OCI-LY3 (cell line): Measurements from ENCODE around the gene SLC16A14.

Source experiments
- H2AFZ ChIP-seq: fragments of 200-600, 300-600 bp; shearing (Covaris generic); 2 replicates; pipeline ENCODE4 v1.6.0; 2014; ENCODE audit warnings: antibody characterized with exemption, low read depth, low read length
- H3K27ac ChIP-seq: fragments of 200-600, 300-600 bp; sonication (generic); 2 replicates; pipeline ENCODE4 v1.5.1; 2014; ENCODE audit warnings: mild to moderate bottlenecking, low read length, moderate library complexity, mixed read lengths
- H3K27me3 ChIP-seq: fragments of 200-600, 300-600 bp; sonication (generic); 2 replicates; pipeline ENCODE4 v1.6.1; 2014; ENCODE audit warnings: low read depth, low read length, mixed read lengths
- H3K36me3 ChIP-seq: fragments of 200-600, 300-600 bp; sonication (generic); replicated peaks from 2 replicates; pipeline ENCODE3; 2014; ENCODE audit warnings: low read depth, low read length, mixed read lengths
- H3K4me1 ChIP-seq: fragments of 300-600, 200-600 bp; sonication (generic); 2 replicates; pipeline ENCODE4 v1.6.1; 2014; ENCODE audit warnings: low read length, mixed read lengths
- H3K4me2 ChIP-seq: fragments of 200-600, 300-600 bp; sonication (generic); 2 replicates; pipeline ENCODE4 v1.6.1; 2014; ENCODE audit warnings: low read length, mixed read lengths
- H3K4me3 ChIP-seq: fragments of 300-600, 200-600 bp; sonication (generic); 2 replicates; pipeline ENCODE4 v1.5.1; 2014; ENCODE audit warnings: antibody characterized with exemption, mild to moderate bottlenecking, low read length, moderate library complexity
- H3K79me2 ChIP-seq: fragments of 300-600, 200-600 bp; shearing (Covaris generic); 2 replicates; pipeline ENCODE4 v1.6.1; 2014; ENCODE audit warnings: mild to moderate bottlenecking, low read length, mixed read lengths
- H3K9ac ChIP-seq: fragments of 300-600, 200-600 bp; shearing (Covaris generic); 2 replicates; pipeline ENCODE4 v1.6.0; 2014; ENCODE audit warnings: mild to moderate bottlenecking, low read length, moderate library complexity
- H3K9me3 ChIP-seq: fragments of 200-600, 300-600 bp; shearing (Covaris generic); 2 replicates; pipeline ENCODE4 v1.6.1; 2014; ENCODE audit warnings: low read length, mixed read lengths; ENCODE audit not compliant: insufficient read depth
- H4K20me1 ChIP-seq: fragments of 200-600, 300-600 bp; sonication (generic); 2 replicates; pipeline ENCODE4 v1.6.1; 2016; ENCODE audit warnings: low read length, mixed read lengths; ENCODE audit not compliant: insufficient read depth
- CTCF ChIP-seq: fragments of 200-600, 300-600 bp; sonication (generic); IDR thresholded peaks from 2 replicates; pipeline ENCODE4 v1.5.1; 2014; ENCODE audit warnings: antibody characterized with exemption, low read length, low read depth
- EZH2phosphoT487 ChIP-seq: fragments of 200-600 bp; shearing (Covaris generic); IDR thresholded peaks from 2 replicates; pipeline ENCODE4 v1.6.1; 2018; ENCODE audit warnings: antibody characterized with exemption, mixed run types, low read depth

The SLC16A14 gene

GRCh38 chr2:230042195-230042594 is 26.5 kb downstream of the SLC16A14 start:
- Histone ChIP-seq H3K27ac (no peak overlapping the region), H3K9me3 (no peaks in the 10 kb centered on the region), H3K4me2 (no peak overlapping the region), H2AFZ (no peak overlapping the region), H3K9ac (no peak overlapping the region), H3K36me3 (no peaks in the 10 kb centered on the region), H3K4me1 (no peaks in the 10 kb centered on the region), H3K79me2 (no peaks in the 10 kb centered on the region), H4K20me1 (no peaks in the 10 kb centered on the region), H3K27me3 (peaks cover 3% of the 10 kb centered on the region; the same call in 1 of the 2 replicates), H3K4me3 (no peak overlapping the region)
- TF ChIP-seq EZH2phosphoT487 (no peak), CTCF (no peak)

DNA sequence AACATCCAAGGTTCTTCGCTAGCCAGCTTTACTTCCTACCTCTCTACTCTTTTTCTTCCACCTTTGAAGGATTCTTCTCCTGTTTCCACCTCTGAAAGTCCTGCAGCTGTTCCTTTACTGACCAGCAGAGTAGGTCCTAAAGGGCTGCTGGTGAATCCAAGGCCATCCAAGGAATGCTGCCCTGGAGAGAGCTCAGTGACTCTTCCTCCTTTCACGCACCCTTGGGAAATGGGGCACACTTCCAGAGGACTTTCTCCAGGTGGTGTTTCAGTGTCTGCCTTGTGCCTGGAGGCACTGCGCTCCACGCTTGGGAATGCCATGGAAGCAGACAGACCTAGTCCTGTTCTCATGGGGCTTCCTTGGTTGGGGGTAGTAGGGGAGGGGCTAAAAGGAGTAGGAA is 45.4 kb downstream of the SLC16A14 start:
- Histone ChIP-seq H3K27me3 (no peaks in the 10 kb centered on the region), H3K4me3 (no peak overlapping the region), H3K4me2 (no peak overlapping the region), H3K4me1 (no peaks in the 10 kb centered on the region), H2AFZ (no peak overlapping the region), H3K27ac (no peak overlapping the region), H3K79me2 (no peaks in the 10 kb centered on the region), H4K20me1 (no peaks in the 10 kb centered on the region), H3K36me3 (no peaks in the 10 kb centered on the region), H3K9me3 (no peaks in the 10 kb centered on the region), H3K9ac (no peak overlapping the region)
- TF ChIP-seq CTCF (no peak), EZH2phosphoT487 (no peak)

GRCh38 chr2:230019742-230020141 is 49.0 kb downstream of the SLC16A14 start:
- no peaks in the 10 kb centered on the region for H3K9me3 ChIP-seq
- no peak overlapping the region for H3K27ac ChIP-seq
- H3K4me1 ChIP-seq = no peaks in the 10 kb centered on the region
- H3K36me3 ChIP-seq = no peaks in the 10 kb centered on the region
- TF ChIP-seq EZH2phosphoT487 (no peak), CTCF (no peak)
- no peak overlapping the region for H2AFZ ChIP-seq
- no peak overlapping the region for H3K4me3 ChIP-seq
- H3K4me2 ChIP-seq = no peak overlapping the region
- no peaks in the 10 kb centered on the region for H3K27me3 ChIP-seq
- no peak overlapping the region for H3K9ac ChIP-seq
- H3K79me2 ChIP-seq = no peaks in the 10 kb centered on the region
- no peaks in the 10 kb centered on the region for H4K20me1 ChIP-seq

DNA sequence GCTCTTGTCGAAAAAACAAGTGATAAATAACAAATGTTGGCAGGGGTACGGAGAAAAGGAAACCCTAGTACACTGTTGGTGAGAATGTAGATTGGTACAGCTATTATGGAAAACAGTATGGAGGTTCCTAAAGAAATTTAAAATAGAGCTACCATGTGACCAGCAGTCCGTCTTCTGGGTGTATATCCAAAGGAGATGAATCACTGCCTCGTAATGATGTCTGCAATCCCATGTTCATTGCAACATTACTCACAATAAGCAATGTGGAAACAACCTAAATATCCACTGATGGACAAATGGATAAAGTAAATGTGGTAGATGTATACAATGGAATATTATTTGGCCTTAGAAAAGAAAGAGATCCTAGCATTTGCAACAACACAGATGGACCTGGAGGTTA is 50.6 kb downstream of the SLC16A14 start:
- no peak for TF ChIP-seq CTCF
- no peak for TF ChIP-seq EZH2phosphoT487
- no peak overlapping the region for H2AFZ ChIP-seq
- H3K4me2 ChIP-seq = no peak overlapping the region

More for the DNA sequence above, 50.6 kb downstream of the SLC16A14 start:
- H3K9me3 ChIP-seq = no peaks in the 10 kb centered on the region
- H3K79me2 ChIP-seq = no peaks in the 10 kb centered on the region
- no peak overlapping the region for H3K4me3 ChIP-seq
- no peaks in the 10 kb centered on the region for H3K4me1 ChIP-seq
- H3K27me3 ChIP-seq = no peaks in the 10 kb centered on the region
- no peaks in the 10 kb centered on the region for H4K20me1 ChIP-seq
- no peaks in the 10 kb centered on the region for H3K36me3 ChIP-seq
- H3K9ac ChIP-seq = no peak overlapping the region
- no peak overlapping the region for H3K27ac ChIP-seq
